Measurements from ENCODE around the gene STAG1.

STAG1 gene

DNA sequence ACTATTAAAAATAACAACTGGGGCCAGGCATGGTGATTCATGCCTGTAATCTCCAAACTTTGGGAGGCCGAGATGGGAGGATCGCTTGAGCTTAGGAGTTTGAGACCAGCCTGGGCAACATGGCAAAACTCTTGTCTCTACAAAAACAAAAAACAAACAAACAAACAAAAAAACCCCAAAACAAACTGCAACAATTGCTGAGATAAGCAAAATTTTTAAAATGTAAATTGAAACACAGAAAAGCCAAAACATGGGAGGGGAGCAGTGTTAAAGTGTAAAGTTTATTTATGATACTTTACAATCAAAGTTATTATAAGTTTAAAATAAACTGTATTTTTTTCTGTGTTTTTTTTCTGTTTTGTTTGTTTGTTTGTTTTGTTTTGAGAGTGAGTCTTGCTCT lies 294.4 kb downstream of the STAG1 start:
- no peak overlapping the region for H3K27ac Mint-ChIP-seq
- no peak overlapping the region for H3K4me3 Mint-ChIP-seq
- peaks cover 6% of the 10 kb centered on the region for H3K4me1 Mint-ChIP-seq
- H3K9me3 Mint-ChIP-seq = peaks cover 27% of the 10 kb centered on the region
- ATAC-seq = no peak
- H3K27me3 Mint-ChIP-seq = no peaks in the 10 kb centered on the region
- H3K36me3 Mint-ChIP-seq = peaks cover 81% of the 10 kb centered on the region

DNA sequence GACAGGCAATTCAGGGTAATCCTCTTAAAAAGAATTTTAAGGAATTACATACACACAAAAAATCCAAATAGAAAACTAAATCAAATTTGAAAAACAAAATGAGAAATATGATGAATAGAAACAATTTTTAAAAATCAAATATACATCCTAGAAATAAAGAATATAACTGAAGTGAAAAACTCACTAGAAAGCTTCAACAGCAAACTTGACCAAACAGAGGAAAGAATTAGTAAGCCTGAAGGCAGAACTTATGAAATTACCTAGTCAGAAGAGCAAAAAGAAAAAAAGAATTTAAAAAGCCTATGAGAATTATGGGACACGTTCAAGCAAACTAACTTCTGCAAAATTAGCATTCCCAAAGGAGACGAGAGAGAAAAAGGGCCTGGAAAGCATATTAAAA lies 296.0 kb downstream of the STAG1 start:
- H3K36me3 Mint-ChIP-seq = peaks cover 75% of the 10 kb centered on the region
- no peaks in the 10 kb centered on the region for H3K27me3 Mint-ChIP-seq
- peaks cover 6% of the 10 kb centered on the region for H3K4me1 Mint-ChIP-seq
- peaks cover 23% of the 10 kb centered on the region for H3K9me3 Mint-ChIP-seq
- ATAC-seq = no peak
- no peak overlapping the region for H3K27ac Mint-ChIP-seq
- no peak overlapping the region for H3K4me3 Mint-ChIP-seq

DNA sequence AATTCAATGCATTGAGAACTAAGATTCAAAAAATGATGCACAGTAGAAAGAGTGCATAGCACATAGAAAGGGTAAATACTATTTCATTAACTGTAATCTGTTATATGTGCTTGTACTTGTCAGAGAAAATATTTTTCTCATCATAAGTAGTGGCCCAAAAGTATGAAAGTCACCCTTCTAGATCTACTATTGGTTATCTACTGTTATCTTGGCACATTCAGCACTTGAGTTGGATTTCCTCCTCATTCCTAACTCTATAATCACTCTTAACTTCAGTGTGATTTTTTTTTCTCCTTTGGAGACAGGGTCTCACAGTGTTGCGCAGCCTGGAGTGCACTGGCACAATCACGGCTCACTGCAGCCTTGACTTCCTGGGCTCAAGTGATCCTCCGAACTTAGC lies 307.6 kb downstream of the STAG1 start:
- ATAC-seq = no peak
- H3K27me3 Mint-ChIP-seq = no peaks in the 10 kb centered on the region
- no peak overlapping the region for H3K27ac Mint-ChIP-seq
- H3K36me3 Mint-ChIP-seq = peaks cover 68% of the 10 kb centered on the region
- H3K9me3 Mint-ChIP-seq = no peaks in the 10 kb centered on the region
- no peak overlapping the region for H3K4me3 Mint-ChIP-seq
- H3K4me1 Mint-ChIP-seq = no peaks in the 10 kb centered on the region

DNA sequence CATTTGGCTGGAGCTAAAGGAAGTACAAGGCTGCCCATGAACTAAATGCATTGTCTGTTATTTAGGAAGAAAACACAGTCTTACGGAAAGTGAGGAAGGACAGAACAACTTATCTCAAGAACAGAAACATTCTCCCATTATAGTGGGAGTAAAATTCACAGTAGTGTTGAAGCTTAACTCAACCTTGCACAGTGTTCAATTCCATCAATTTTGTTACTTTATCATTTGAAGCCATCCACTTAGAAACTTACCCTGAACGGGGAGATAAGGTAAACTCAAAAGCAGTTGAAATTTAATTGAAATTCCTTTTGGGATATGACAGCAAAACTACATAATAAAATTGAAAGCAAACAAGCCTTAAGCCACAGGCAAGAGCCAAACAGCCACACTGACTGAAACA lies 315.1 kb downstream of the STAG1 start:
- Mint-ChIP-seq H3K4me1 (no peaks in the 10 kb centered on the region), H3K4me3 (no peak overlapping the region), H3K9me3 (no peaks in the 10 kb centered on the region), H3K27me3 (no peaks in the 10 kb centered on the region), H3K27ac (no peak overlapping the region), H3K36me3 (peaks cover 43% of the 10 kb centered on the region)
- ATAC-seq = no peak

DNA sequence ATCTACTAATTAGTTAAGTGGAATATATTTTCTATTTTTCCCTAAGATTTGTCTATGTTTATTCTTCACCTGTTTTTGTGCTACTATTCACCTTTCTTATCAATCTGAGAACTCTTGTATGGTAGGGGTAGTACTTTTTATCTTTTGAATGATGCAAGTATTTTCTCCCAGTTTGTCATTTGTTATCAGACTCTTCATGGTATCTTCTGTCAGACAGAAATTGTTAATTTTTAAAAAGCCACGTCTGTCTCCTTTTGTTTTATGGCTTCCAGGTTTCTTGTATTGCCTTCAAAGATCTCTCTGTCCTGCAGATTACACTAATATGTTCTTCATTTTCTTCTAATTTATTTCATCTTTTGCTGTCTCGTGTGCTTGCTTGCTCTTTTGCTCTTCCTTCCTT lies 317.7 kb downstream of the STAG1 start:
- H3K4me1 Mint-ChIP-seq = no peaks in the 10 kb centered on the region
- ATAC-seq = no peak
- H3K36me3 Mint-ChIP-seq = peaks cover 40% of the 10 kb centered on the region
- H3K9me3 Mint-ChIP-seq = no peaks in the 10 kb centered on the region
- no peaks in the 10 kb centered on the region for H3K27me3 Mint-ChIP-seq
- no peak overlapping the region for H3K27ac Mint-ChIP-seq
- H3K4me3 Mint-ChIP-seq = no peak overlapping the region

DNA sequence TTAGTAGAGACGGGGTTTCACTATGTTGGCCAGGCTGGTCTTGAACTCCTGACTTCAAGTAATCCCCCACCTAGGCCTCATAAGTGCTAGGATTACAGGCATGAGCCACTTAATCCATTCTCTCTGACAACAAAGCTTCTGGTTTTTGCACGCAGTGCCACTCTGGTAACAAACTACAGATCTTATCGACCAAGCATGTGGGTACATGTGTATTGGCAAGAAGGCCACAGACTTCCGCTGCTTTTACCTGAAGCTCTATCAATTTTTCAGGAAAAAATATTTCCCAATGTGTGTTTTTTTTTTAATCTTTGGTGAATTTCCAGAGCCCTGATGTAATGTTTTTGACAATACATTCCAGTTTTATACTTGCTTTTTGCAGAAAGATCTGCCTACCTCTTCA lies 319.5 kb downstream of the STAG1 start:
- Mint-ChIP-seq H3K4me1 (no peaks in the 10 kb centered on the region), H3K27ac (no peak overlapping the region), H3K9me3 (no peaks in the 10 kb centered on the region), H3K36me3 (peaks cover 51% of the 10 kb centered on the region), H3K4me3 (no peak overlapping the region), H3K27me3 (no peaks in the 10 kb centered on the region)
- no peak for ATAC-seq

DNA sequence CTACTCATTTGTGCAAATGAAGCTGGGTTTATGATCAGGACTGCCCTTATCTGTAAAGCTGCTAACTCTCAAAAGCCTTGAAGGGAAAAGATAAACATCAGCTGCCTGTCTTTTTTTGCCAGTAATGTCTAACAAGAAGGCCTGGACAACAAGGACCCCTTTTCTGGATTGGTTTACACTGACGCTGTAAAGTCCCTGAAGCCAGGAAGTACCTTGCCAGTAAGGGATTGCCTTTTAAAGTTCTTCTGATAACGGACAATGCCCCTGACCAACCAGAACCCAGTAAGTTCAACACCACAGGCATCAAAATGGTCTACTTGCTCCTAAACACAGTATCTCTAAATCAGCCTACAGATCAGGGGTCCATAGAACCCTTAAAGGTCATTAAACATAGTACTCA lies 324.0 kb downstream of the STAG1 start:
- Mint-ChIP-seq H3K4me3 (no peak overlapping the region), H3K36me3 (peaks cover 39% of the 10 kb centered on the region), H3K9me3 (no peaks in the 10 kb centered on the region), H3K27me3 (no peaks in the 10 kb centered on the region), H3K27ac (no peak overlapping the region), H3K4me1 (no peaks in the 10 kb centered on the region)
- no peak for ATAC-seq

DNA sequence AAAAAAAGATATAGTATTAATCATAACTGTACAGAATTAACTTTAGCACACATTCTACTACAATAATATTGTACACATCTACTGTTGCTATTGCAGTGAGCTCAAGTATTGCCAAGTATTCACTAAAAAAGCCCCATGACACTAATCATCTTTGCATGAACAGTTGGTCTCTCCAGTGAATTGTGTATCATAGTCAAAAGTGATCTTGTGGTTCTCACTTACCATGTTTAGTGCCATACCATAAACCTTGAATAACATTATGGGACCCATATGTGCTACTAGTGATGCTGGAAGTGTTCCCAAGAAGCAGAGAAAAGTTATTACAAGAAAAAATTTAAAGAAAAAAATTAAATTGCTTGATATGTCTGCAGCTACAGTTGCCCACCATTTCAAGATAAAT lies 324.9 kb downstream of the STAG1 start:
- Mint-ChIP-seq H3K36me3 (peaks cover 33% of the 10 kb centered on the region), H3K27ac (no peak overlapping the region), H3K4me3 (no peak overlapping the region), H3K27me3 (no peaks in the 10 kb centered on the region), H3K4me1 (no peaks in the 10 kb centered on the region), H3K9me3 (no peaks in the 10 kb centered on the region)
- ATAC-seq = no peak

DNA sequence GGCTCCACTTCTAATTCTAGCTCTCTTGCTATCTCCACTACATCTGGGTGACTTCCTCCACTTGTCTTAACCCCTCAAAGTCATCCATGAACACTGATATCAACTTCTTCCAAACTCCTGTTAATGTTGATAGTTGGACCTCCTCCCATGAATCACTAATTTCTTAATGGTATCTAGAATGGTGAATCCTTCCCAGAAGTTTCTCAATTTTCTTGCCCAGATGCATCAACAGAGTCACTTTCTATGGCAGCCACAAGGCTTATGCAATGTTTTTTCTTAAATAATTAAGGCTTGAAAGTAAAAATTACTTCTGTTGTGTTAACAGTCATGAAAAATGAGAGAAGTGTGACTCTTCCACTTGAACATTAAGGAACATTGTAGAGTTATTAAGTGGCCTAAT lies 337.7 kb downstream of the STAG1 start:
- Mint-ChIP-seq H3K27me3 (no peaks in the 10 kb centered on the region), H3K4me3 (no peak overlapping the region), H3K27ac (no peak overlapping the region), H3K36me3 (peaks cover 31% of the 10 kb centered on the region), H3K4me1 (no peaks in the 10 kb centered on the region), H3K9me3 (no peaks in the 10 kb centered on the region)
- ATAC-seq = no peak

DNA sequence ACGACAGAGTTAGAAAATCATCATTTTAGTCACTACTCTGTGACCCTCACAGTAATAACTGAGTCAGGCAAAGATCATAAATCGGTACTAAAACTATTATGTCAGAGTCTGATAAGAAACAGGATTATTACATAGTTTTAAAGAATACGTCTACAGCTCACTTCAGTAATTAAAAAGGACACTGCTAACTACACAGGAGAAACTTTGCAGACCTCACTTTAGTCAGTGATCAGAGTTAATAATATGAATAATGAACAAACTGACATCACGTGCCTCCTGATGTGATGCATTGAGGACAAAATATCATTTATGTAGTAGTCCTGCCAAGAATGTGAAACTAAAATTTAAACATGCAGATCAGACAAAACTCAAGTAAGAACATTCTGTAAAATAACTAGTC lies 339.9 kb downstream of the STAG1 start:
- H3K4me3 Mint-ChIP-seq = no peak overlapping the region
- no peaks in the 10 kb centered on the region for H3K4me1 Mint-ChIP-seq
- ATAC-seq = no peak
- no peaks in the 10 kb centered on the region for H3K9me3 Mint-ChIP-seq
- peaks cover 40% of the 10 kb centered on the region for H3K36me3 Mint-ChIP-seq
- no peaks in the 10 kb centered on the region for H3K27me3 Mint-ChIP-seq
- H3K27ac Mint-ChIP-seq = no peak overlapping the region

DNA sequence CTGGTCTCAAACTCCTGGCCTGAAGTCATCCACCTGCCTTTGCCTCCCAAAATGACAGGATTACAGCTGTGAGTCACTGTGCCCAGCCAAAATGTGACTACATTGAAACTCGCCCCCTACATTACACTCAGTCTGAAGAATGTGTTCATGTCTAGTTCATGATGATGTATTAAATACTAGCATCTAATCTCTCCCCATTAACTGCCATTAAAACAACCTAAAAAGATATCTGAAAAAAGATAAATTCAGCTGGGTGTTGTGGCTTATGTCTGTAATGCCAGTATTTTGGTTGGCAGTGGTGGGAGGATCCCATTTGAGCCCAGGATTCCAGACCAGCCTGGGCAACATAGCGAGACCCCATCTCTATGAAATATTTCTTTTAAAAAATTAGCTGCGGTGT lies 342.6 kb downstream of the STAG1 start:
- ATAC-seq = no peak
- H3K9me3 Mint-ChIP-seq = no peaks in the 10 kb centered on the region
- H3K27ac Mint-ChIP-seq = no peak overlapping the region
- no peaks in the 10 kb centered on the region for H3K27me3 Mint-ChIP-seq
- no peaks in the 10 kb centered on the region for H3K4me1 Mint-ChIP-seq
- H3K36me3 Mint-ChIP-seq = peaks cover 28% of the 10 kb centered on the region
- no peak overlapping the region for H3K4me3 Mint-ChIP-seq

DNA sequence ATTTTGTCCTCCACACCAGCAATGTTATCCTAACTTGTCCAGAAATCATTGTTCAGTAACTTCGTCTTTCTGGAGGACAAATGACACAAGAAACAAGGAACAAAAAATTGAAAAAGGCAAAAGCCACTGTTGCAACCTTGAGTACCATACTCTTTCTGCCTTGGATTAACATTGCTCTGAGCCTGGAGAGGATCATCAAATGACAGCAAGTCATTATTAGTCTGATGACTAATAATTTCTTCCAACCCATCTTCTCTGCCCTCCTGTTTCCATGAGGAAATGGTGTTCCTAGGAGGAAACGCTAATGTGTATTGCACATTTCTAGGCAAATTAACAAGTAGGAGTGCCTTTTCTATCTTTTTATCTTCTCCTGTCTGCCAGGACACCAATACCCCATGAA lies 348.1 kb downstream of the STAG1 start:
- no peak overlapping the region for H3K4me3 Mint-ChIP-seq
- peaks cover 16% of the 10 kb centered on the region for H3K36me3 Mint-ChIP-seq
- no peaks in the 10 kb centered on the region for H3K9me3 Mint-ChIP-seq
- H3K27ac Mint-ChIP-seq = no peak overlapping the region
- no peaks in the 10 kb centered on the region for H3K27me3 Mint-ChIP-seq
- no peaks in the 10 kb centered on the region for H3K4me1 Mint-ChIP-seq
- no peak for ATAC-seq

DNA sequence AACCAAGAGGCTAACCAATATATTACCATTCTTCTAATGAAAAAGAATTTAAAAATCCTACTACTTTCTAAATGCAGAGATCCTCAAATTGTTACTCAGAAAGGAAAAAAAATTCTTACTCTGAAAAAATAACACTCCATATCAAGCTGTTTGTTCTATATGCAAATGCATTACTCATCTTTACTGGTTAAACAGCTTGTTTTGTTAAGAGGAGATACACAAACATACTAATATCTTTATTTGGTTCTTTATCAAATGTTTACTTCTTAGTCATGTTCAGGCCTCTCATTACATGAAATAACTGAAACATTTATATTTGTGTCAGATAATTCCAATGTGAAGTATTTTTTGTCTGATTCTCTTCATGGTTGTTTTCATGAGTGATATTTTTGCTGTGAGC lies 355.3 kb downstream of the STAG1 start:
- Mint-ChIP-seq H3K4me1 (no peaks in the 10 kb centered on the region), H3K36me3 (peaks cover 18% of the 10 kb centered on the region), H3K27ac (no peak overlapping the region), H3K9me3 (no peaks in the 10 kb centered on the region), H3K4me3 (no peak overlapping the region), H3K27me3 (no peaks in the 10 kb centered on the region)
- ATAC-seq = no peak

DNA sequence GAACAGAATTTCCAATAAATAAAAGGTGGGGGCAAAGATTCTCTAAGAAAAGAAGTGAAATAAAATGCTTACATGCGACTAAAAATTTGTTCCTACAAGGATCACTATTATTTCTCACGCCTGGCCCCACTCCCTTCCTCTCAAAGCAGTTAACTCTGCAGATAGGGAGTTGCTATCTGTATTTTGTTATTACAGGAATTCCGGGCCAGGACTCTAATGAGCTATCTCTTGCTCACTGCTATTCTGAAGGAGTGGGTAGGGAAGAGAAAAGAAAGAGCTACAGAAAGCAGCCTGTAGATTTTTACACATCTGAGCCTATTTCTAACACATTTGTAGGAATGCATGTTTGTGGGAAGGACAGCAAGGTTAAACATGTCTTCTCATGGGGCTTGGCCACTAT lies 361.6 kb downstream of the STAG1 start:
- no peaks in the 10 kb centered on the region for H3K4me1 Mint-ChIP-seq
- no peak overlapping the region for H3K4me3 Mint-ChIP-seq
- ATAC-seq = no peak
- no peaks in the 10 kb centered on the region for H3K9me3 Mint-ChIP-seq
- no peak overlapping the region for H3K27ac Mint-ChIP-seq
- peaks cover 6% of the 10 kb centered on the region for H3K36me3 Mint-ChIP-seq
- no peaks in the 10 kb centered on the region for H3K27me3 Mint-ChIP-seq

DNA sequence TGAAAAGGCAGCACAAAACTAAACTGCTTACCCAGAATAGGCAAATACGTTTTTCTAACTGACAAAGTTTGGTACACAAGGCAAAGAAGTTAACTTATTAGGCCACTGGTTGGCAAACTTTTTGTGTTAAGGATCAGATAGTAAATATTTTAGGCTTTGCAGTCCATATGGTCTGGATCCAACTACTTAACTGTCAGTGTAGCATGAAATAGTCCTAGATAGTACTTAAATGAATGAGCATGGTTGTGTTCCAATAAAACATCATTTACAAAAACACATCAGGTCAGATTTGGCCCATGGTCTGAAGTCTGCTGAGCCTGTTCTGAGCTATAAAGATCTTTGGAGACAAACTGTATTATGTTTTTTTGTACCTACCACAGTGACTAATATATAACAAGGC lies 365.1 kb downstream of the STAG1 start:
- ATAC-seq = no peak
- H3K9me3 Mint-ChIP-seq = no peaks in the 10 kb centered on the region
- H3K27me3 Mint-ChIP-seq = no peaks in the 10 kb centered on the region
- no peak overlapping the region for H3K27ac Mint-ChIP-seq
- peaks cover 12% of the 10 kb centered on the region for H3K36me3 Mint-ChIP-seq
- no peaks in the 10 kb centered on the region for H3K4me1 Mint-ChIP-seq
- no peak overlapping the region for H3K4me3 Mint-ChIP-seq

DNA sequence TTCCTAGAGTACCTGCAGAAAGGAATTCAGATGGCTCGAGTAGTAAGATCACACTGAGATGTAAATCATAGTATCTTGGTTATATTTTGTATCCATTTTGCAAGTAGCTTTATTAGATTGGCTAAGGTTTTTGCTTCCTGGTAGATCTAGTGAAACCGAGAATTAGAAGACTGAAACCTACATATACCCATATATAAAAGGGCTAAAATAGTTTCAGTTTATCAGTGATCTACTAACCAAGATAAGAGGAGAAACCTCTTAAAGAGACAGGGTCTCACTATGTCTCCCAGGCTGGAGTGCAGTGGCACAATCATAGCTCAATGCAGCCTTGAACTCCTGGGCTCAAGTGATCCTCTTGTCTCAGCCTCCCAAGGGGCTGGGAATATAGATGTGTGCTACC lies 366.7 kb downstream of the STAG1 start:
- H3K4me3 Mint-ChIP-seq = no peak overlapping the region
- ATAC-seq = no peak
- H3K27me3 Mint-ChIP-seq = no peaks in the 10 kb centered on the region
- no peak overlapping the region for H3K27ac Mint-ChIP-seq
- H3K36me3 Mint-ChIP-seq = peaks cover 18% of the 10 kb centered on the region
- H3K9me3 Mint-ChIP-seq = no peaks in the 10 kb centered on the region
- H3K4me1 Mint-ChIP-seq = no peaks in the 10 kb centered on the region

DNA sequence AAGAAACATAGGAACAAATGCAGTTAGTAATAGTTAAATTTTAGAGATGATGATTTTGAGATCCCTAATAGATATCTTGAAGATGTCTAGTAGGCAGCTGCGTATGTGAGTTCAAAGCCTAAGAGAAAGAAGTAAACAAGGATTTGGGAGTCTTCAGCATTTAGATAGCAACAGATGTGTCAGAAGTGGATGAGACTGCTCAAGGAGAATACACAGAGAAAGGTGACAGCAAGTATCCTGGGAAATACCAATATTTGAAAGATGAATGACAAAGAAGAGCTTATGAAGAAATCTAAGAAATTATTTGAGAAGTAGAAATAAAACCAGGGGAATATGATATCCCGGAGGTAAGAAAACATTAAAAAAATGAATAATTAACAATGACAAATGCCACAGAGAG lies 371.1 kb downstream of the STAG1 start:
- Mint-ChIP-seq H3K27ac (no peak overlapping the region), H3K9me3 (no peaks in the 10 kb centered on the region), H3K27me3 (no peaks in the 10 kb centered on the region), H3K4me3 (no peak overlapping the region), H3K36me3 (peaks cover 28% of the 10 kb centered on the region), H3K4me1 (no peaks in the 10 kb centered on the region)
- no peak for ATAC-seq
